GM18867 (cell line): ENCODE data around the gene DISC1.
"Not testable (repeated sequence)": the region's sequence is repeated elsewhere in the genome, so short reads cannot be mapped to it uniquely, and the experiment has no call there.

ENCODE experiments used
- ATAC-seq: cut with Tn5 transposase; IDR thresholded peaks from one replicate; pipeline ENCODE4 v1.9.1; 2021; ENCODE audit warnings: mild to moderate bottlenecking, moderate library complexity; ENCODE audit not compliant: unreplicated experiment

The DISC1 gene

DNA sequence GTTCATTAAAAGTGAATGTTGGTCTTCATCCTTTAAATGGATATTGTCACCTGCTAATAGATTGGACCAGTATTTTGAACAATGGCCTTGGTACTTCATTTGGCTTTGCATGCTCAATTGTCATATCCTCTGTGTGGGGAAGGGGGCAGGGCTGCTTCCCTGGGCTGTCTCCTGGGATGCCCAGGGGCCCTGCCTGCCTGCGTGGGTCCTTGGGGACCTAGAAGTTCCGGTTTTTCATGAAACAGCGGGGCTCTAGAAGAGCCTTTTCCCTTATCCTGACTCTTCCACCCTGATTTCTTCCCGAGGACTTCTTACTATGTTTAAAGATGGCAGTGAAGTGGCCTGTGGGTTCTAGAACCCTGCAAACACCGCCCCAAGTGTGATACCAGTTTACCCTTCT is 97.5 kb downstream of the DISC1 start:
- ATAC-seq = no peak

DNA sequence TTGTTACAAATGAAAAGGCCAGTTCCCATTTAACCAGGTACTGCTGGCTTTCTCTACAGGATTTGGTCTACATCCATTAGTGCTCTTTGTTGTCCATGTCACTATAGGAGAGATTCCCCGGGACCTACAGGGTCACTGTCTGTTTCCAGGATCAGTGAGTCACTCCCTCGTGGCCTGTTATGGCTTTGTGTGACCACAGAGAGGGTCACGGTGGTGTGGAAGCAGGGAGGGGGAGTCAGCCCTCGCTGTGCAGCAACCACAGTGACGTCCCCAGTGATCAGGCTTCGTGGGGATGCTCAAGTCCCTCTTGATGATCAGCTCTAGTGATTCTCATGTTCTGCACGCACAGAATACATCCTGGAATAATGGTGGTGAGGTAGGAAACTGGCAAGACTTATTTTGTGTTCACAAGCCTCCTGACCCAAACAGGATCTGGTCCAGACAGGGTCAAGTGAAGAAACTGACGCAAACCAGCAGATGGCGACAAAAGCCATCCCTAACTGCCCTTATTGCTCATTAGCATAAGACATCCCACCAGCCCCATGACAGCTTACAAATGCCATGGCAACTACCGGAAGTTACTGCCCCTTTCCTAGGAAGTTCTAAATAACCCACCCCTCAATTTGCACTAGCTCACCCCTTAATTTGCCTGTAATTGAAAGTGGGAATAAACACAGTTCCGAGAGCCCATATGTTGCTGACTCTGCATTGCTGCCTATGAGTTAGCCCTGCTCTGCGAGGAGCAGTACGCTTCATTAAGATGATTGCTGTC is 98.5 kb downstream of the DISC1 start:
- peak; percentile 72 for ATAC-seq

DNA sequence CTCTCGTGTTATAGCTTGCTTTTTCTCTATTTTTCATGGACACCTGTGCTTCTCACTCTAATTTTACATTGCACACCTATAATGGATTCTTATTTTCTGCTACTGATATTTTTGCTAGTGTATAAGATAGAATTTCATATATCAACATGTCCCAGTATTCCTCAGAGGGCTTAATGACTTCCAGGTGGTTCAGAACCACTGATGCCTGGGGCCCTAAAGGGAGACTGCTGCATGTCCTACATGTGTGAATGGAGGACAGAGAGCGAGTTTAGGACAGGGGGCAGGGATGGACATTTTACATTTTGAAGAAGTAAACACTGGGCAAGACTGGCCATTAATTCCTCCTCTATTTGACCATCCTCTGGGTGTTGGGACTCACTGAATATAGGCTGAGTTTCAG is 100.6 kb downstream of the DISC1 start:
- no peak for ATAC-seq

DNA sequence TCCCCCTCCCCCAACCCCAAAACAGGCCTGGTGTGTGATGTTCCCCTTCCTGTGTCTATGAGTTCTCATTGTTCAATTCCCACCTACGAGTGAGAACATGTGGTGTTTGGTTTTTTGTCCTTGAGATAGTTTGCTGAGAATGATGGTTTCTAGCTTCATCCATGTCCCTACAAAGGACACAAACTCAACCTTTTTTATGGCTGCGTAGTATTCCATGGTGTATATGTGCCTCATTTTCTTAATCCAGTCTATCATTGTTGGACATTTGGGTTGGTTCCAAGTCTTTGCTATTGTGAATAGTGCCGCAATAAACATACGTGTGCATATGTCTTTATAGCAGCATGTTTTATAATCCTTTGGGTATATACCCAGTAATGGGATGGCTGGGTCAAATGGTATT is 102.4 kb downstream of the DISC1 start:
- not testable (repeated sequence) for ATAC-seq

DNA sequence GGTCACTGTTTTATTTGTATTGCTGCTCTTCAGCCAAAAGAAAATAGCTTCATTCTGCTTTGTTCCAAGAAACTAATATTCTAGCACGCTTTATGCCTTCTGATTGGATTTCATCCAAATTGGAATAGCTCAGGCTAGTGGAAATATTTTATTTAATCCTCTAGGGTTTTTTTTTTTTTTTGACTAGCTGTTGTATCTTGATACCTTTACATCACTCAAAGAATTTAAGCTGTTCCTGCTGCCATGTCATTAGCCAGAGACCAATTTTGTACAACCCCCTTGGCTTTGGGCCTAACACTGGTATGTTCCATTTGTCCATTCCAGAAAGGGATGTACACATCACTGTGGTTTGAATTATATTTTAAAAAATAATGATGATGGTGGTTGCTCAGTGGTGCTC is 103.0 kb downstream of the DISC1 start:
- ATAC-seq = no peak

DNA sequence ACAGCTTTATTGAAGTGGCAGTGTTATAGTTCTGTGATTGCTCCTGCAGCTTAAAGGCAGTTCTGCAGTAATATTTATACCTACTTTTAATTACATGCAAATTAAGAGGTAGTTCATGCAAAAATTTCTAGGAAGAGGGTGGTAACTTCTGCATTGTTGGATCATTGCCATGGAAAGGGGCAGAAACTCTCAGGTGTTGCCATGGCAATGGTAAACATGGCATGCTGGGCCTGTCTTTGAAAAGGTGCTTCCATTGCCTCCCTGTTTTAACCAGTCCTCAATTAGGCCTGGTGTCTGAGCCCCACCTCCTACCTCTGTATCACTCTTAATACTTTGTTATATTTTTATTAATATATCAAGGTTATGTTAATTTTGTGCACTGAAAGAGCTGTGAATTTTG is 104.7 kb downstream of the DISC1 start:
- no peak for ATAC-seq

DNA sequence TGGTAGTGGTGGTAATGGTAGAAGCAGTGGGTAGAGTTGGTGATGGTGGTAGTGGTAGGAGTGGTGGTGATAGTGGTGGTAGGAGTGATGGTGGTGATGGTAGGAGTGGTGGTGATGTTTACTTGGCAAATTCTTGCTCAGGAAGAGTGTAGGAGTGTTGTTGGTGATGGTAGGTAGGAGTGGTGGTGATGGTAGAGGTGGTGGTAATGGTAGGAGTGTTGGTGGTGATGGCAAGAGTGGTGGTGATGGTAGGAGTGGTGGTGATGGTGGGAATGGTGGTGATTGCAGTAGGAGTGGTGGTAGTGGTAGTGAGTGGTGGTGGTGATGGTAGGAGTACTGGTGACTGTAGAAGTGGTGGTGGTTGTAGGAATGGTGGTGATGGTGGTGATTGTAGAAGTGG is 106.5 kb downstream of the DISC1 start:
- ATAC-seq = no peak

DNA sequence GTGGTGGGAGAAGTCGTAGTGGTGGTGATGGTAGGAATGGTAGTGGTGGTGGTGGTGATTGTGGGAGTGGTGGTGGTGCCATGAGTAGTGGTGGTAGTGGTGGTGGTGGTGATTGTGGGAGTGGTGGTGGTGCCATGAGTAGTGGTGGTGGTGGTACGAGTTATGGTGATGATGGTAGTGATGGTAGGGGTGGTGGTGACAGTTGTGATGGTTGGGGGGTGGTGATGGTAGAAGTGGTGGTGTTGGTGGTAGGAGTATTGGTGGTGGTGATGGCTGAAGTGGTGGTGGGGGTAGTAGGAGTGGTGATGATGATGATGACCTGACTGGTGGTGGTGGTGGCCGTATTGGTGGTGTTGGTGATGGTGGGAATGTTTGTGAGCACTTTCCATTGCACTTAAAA is 107.1 kb downstream of the DISC1 start:
- ATAC-seq = no peak

DNA sequence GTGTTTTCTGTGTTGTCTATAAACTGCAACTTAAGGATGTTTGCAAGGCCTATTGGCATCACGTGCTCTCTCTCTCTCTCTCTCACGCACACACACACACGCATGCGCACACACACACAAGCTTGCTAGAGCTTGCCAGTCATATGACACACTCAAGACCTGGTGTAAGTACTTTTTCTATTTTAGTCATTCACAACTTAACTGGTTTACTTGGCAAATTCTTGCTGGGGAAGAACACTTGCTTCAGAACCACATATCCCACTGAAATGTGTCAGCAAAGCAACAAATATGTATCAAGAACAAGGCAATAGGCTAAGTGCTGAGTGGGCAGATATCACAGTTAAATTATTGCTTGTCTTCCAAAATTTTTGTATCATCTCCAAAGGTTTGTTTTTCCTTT is 107.8 kb downstream of the DISC1 start:
- ATAC-seq = no peak

DNA sequence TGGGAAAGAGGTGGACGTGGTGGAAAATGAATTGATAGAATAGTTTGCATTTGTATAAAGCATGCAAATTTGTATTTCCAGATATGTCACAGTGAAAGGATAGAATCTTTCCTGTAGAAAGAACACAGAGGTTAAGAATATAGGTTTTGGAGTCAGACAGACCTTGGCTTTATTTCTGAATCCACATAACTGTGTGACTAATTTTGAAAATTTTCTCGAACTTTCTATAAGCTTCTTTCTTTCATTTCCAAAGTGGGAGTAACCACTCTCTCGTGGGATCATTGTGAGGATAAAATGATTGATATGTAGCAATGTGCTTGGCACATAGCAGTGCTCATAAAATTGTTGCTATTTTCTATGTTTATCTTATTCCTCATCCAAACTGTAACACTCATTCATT is 108.8 kb downstream of the DISC1 start:
- no peak for ATAC-seq

DNA sequence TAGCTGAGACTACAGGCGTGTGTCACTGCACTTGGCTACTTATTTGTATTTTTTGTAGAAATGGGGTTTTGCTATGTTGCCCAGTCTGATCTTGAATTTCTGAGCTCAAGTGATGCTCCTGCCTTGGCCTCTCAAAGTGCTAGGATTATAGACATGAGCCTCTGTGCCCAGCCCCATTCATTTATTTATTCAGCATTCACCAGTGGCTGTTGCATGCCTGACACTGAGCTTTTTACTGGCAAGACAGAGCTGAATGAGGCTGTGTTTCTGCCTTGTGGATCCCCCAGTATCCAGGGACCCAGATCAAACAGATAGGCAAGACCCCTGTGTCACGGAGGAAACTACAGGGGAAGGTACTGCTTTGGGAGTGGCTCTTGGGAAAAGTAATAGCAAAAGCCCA is 109.4 kb downstream of the DISC1 start:
- ATAC-seq = no peak

DNA sequence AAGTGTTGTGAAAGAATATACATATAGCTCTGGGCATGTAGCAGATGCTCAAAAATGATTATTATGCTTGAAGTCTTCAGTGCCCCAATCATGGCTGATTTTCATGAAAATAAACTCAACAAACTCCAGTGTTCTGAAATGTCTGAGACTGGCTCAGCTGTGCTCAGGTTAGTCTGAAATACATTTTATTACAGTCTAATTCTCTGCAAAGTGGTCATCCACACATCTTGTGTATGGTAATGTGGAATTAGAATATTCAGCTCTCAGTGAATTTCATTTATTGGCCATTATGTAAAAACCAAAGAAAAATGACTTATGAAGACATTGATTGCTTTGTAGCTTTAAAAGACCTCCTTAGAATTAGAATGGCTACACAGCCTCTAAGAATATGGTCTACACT is 109.9 kb downstream of the DISC1 start:
- no peak for ATAC-seq

DNA sequence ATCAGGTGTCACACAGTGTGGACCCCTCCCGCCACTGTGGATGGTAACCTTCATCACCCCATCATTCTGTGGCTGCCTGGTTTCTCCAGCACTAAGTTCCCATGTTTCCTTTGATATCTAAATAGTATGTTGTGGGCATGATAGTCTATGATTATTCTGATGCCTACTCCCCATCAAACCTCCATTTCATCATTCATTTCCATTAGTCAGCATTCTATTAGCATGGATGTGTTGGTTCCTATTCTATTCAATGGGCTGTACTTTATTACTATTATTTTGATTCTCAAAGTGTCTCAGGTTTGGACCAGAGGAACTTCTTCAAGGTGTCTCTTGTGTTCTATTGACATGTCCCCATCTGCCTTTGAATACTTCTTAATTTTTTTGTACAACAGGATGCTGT is 112.0 kb downstream of the DISC1 start:
- no peak for ATAC-seq

DNA sequence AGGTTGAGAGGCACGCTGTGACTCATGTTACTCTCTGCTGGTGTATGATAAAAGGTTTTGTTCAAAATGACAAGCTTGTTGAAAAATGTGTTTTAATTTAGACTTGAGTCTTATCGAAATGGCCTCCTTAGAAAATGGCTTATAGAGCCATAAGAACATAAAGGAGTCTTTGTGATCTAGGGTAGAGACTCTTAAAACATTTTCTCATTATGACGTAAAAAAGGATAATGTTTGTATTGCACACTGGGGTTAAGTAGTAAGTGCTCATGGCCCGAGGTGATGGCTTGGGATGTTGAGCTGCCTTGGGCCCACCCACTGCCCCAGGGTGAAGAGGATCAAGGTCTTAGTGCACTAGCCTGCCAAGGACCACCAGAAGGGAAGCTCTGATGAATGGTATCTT is 117.4 kb downstream of the DISC1 start:
- ATAC-seq = no peak

DNA sequence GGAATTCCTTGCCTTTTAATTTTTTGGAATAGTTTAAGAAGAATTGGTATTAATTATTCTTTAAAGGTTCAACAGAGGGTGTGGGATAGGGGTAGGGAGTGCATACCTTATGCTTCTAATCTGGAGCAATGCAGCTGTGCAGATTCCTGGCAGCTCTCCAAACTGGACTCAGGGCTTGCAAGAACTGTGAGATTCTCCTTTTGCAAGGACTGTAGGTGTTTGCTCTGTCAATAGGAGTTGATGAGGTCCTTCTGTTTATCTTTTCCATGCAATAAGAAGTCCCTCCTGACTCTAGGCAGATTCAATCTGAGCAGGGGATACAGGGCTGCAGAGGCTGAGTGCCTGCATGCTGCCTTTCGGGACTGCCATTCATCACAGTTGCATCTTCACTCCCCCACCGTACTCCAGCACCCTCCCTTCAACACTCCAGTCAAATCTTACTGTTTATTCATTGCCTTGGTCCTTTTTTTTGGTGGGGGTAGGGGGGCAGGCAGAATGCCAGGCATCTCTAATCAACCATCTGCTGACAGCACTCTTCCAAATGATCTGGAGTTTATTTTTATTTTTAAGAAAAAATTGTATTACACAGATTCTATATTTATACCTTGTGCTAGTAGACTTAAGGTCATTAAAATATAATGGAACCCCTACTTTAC is 122.3 kb downstream of the DISC1 start:
- no peak for ATAC-seq

DNA sequence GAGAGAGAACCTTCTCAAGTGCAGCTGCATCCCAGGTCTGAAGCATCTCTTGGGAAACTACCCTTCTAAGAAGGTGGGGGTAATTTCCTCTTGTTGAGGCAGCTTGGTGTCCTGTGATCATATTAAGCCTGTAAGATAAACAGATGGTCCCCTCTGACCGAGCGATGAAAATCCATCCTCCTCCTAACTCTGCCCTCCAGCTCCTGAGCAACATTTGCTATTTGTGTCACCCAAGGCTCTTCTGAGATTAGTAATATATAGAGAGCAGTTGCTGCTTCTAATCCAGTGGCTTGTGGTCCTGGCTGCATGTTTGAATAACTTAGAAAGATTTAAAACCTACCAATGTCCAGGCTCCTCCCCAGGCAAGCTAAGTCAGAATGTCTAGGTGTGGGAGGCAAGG is 123.7 kb downstream of the DISC1 start:
- no peak for ATAC-seq

DNA sequence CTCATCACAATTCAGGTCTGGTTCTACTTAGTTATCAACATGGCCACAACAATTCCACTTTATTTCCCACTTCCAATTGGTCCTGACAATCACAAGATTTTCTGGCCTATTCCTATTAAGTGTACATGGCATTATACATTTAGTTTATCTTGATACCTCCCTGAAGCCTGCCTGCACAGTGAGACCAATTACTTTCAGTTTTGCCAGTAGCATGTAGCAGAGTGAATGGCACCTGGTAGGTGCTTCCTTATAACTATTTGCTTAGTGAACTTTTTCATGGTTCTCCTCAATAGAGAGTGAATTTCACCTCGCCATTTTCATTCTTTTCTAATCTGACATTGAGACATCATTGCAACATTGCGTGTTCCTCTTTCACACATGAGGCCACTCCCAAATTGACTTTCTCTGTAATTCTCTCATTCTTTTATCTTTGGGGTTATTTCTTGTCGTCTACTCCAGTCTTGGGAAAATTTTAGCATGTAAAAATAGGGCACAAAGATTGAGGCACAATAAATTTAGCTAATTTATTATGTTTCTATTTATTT is 124.3 kb downstream of the DISC1 start:
- no peak for ATAC-seq

DNA sequence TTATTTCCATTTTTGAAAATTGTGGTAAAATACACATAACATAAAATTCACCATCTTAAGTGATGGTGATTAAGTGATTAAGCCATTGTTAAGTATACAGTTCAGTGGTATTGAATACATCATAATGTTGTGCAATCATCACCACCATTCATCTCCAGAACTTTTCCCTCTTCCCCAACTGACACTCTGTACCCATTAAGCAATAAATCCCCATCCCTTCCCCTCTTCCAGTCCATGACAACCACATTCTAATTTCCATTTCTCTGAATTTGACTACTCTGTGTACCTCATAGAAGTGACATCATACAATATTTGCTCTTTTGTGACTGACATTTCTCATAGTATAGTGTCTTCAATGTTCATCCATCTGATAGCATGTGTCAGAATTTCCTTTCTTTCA is 124.8 kb downstream of the DISC1 start:
- no peak for ATAC-seq

DNA sequence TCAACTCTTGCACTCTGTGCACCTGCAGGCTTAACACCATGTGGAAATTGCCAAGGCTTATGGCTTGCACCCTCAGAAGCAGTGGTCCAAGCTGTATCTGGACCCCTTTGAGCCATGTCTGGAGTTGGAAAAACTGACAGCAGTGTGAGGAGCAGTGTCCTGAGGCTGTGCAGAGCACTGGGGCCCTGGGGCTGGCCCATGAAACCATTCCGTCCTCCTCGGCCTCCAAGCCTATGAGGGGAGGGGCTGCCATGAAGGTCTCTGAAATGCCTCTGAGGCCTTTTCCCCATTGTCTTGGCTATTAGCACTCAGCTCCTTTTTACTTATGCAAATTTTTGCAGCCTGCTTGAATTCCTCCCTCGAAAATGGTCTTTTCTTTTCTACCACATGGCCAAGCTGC is 126.7 kb downstream of the DISC1 start:
- no peak for ATAC-seq

DNA sequence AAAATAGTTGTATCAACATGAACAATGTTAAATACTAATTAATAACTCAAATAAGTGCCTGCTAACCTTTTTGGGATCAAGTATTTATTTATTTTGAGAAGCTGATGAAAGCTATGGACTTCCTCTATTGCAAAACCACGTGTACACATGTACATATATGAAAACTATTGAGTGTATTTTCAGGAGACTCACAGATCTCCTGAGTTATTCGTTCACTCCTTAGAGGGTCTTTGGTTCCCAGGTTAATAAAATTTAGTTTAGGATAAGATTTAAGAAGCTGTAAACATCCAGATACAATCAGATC is 130.5 kb downstream of the DISC1 start:
- ATAC-seq = peak; percentile 52

DNA sequence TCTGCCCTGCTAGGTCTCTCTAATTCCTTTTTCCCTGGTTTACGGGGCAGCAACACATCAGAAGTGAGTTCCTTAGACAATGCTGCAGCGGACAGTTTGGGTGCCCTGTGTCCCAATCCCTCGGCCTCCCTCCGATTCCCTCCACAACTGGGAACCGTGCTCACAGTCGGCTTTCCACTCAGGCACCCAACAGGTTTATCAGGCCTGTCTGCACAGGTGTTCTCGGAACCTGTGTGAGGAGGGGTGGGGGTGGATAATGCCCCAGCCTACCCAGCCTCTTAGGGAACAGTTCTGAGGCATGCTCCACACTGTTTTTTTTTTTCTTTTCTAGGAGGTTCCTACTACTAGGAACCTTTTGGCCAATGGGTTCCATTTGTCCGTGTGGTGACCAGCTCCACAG is 131.2 kb downstream of the DISC1 start:
- no peak for ATAC-seq

DNA sequence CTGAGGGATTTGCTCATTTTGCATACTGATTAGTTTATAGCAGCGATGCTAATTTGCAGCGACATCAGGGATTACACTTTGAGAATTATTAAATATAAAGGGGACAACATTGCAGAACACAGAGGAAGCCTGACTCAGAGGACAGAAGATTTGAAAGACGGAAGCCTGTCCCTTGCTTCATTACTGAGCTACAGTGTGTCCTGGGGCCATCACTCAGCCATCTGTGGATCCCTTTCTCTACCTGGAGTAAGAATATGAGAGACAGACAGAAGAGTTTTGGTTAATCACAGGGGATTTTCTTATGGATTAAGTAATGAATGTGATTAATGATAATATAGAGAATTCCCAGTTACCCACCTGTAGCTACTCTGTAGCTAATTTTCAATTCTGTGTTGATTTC is 134.7 kb downstream of the DISC1 start:
- ATAC-seq = no peak
